CD4-positive, alpha-beta memory T cell (primary cell): ENCODE data around the gene SPCS2. TPM values are rescaled to one million over a fixed set of nuclear protein-coding genes. Genes with fewer than 3 reads are reported as not detected.

Experiments used
- CTCF ChIA-PET: fragments of 350-600 bp; sonication (Branson Sonifier 250); formaldehyde crosslinking; loops from one replicate; lab custom pipeline; 2021; ENCODE audit warnings: inconsistent platforms; ENCODE audit not compliant: partially characterized antibody; lab: Charles Lee
- POLR2A ChIA-PET: fragments of 350-600 bp; sonication (Branson Sonifier 250); formaldehyde crosslinking; loops from one replicate; lab custom pipeline; 2021; ENCODE audit not compliant: partially characterized antibody; lab: Charles Lee
- DNase-seq, 5 donors: peaks; one replicate each; pipeline versions ENCODE4 v3.0.0 to v3.0.0-alpha.2; 2020 to 2022; ENCODE audit warnings: mixed read lengths in 1 of 5
- H3K27ac ChIP-seq: one replicate; pipeline ENCODE4 v1.7.0; 2013; ENCODE audit warnings: low read depth, low read length
- H3K27me3 ChIP-seq: 2 replicates; pipeline ENCODE4 v1.7.0; 2013; ENCODE audit warnings: mild to moderate bottlenecking, low read length, moderate library complexity; ENCODE audit not compliant: insufficient read depth
- H3K36me3 ChIP-seq: 2 replicates; pipeline ENCODE4 v1.7.0; 2013; ENCODE audit warnings: mild to moderate bottlenecking, low read length, moderate library complexity; ENCODE audit not compliant: insufficient read depth
- H3K4me1 ChIP-seq: 2 replicates; pipeline ENCODE4 v1.7.0; 2013; ENCODE audit warnings: mild to moderate bottlenecking, low read length, moderate library complexity; ENCODE audit not compliant: insufficient read depth
- H3K4me3 ChIP-seq, 2 donors: one replicate each; pipeline ENCODE4 v1.7.0; 2013; ENCODE audit warnings: low read length in 2 of 2, mild to moderate bottlenecking in 1 of 2
- H3K9me3 ChIP-seq, 2 donors: one replicate each; pipeline ENCODE4 v1.7.0; 2013; ENCODE audit warnings: low read length in 2 of 2, control low read depth in 1 of 2; ENCODE audit not compliant: control insufficient read depth in 1 of 2
- H3K27ac Mint-ChIP-seq, 7 donors: one replicate each; pipeline ENCODE4 v1.8.0; 2020 to 2021; ENCODE audit warnings: mixed read lengths in 7 of 7, mild to moderate bottlenecking in 6 of 7, inconsistent platforms in 3 of 7, moderate library complexity in 3 of 7
- H3K27me3 Mint-ChIP-seq, 2 donors: one replicate each; pipeline ENCODE4 v1.8.0; 2020 to 2021; ENCODE audit warnings: mixed read lengths in 2 of 2
- H3K36me3 Mint-ChIP-seq, 2 donors: one replicate each; pipeline ENCODE4 v1.8.0; 2020 to 2021; ENCODE audit warnings: mixed read lengths in 2 of 2, inconsistent platforms in 1 of 2, mild to moderate bottlenecking in 1 of 2
- H3K4me1 Mint-ChIP-seq, 4 donors: one replicate each; pipeline ENCODE4 v1.8.0; 2020 to 2021; ENCODE audit warnings: mixed read lengths in 4 of 4, mild to moderate bottlenecking in 1 of 4
- H3K4me3 Mint-ChIP-seq, 8 donors: one replicate each; pipeline ENCODE4 v1.8.0; 2020 to 2021; ENCODE audit warnings: mixed read lengths in 8 of 8, mild to moderate bottlenecking in 7 of 8, moderate library complexity in 6 of 8, inconsistent platforms in 3 of 8
- H3K9me3 Mint-ChIP-seq, 8 donors: one replicate each; pipeline ENCODE4 v1.8.0; 2020 to 2021; ENCODE audit warnings: mixed read lengths in 8 of 8, mild to moderate bottlenecking in 5 of 8, inconsistent platforms in 3 of 8, moderate library complexity in 1 of 8
- intact Hi-C: fragments of 100-400 bp; cut with micrococcal nuclease; formaldehyde crosslinking; loops from one replicate; pipeline ENCODE4 v1.15.1; 2023
- polyA plus RNA-seq, 2 donors: library from polyadenylated mRNA; unstranded; fragments of 300-500 nt; fragmentation: Illumina TruSeq; gene quantifications; one replicate each; pipeline ENCODE4 v1.2.3, GENCODE V29; 2021
- total RNA-seq, 2 experiments: library from RNA; stranded (reverse); gene quantifications; one replicate each; pipeline ENCODE4 v1.2.3, GENCODE V29; 2021

SPCS2 gene
- total and polyA plus RNA-seq, 4 experiments from 2014 or later = 145 to 272 (median 195) TPM

DNA sequence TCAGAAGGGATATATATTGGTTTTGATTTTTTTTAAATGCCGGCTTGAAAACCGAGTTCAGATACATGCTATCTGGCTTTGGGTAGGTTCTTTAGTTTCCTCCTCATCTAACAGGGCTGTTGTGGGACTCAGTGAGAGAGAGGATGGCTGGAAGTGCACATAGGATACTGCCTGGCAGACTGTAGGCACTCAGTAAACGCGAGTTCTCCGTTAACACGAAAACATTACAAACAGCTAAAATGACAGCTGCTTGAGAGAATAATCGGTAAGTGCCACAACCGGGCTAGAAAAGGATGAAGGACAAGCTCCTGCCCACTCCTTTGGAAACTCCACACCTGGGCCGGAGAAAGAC is 544 bp upstream of the SPCS2 start:
- peak overlapping the region; percentile 89 for H3K27ac ChIP-seq
- DNase-seq = no peak
- H3K9me3 ChIP-seq = no peaks in the 10 kb centered on the region
- peaks cover 34 to 53% (median 50%) of the 10 kb centered on the region in 4 donors for H3K4me1 Mint-ChIP-seq
- H3K27me3 Mint-ChIP-seq = no peaks in the 10 kb centered on the region
- peaks cover 3% of the 10 kb centered on the region for H3K36me3 ChIP-seq
- H3K36me3 Mint-ChIP-seq = peaks cover 7 to 38% of the 10 kb centered on the region in 2 donors
- peak overlapping the region; percentile 93 to 100 (median 98) for H3K4me3 Mint-ChIP-seq
- peak overlapping the region; percentile 77 to 78 for H3K4me3 ChIP-seq
- POLR2A ChIA-PET = interaction anchor here (1.0 to 3.8 kb wide), 9 partner anchors 9 to 451 kb away, joined by 4 to 25 read pairs (median 5); partner anchors contain the start of genes NEU3 and RNF169
- peaks cover 47% of the 10 kb centered on the region for H3K4me1 ChIP-seq
- intact Hi-C loops = loop anchor here (10.0 kb wide), 1 partner anchor 554 kb away; the partner anchor contains the start of gene PGM2L1
- CTCF ChIA-PET = interaction anchor here (1.4 kb wide), 2 partner anchors 14 to 16 kb away, joined by 3 to 4 read pairs; no protein-coding TSS in a partner anchor
- H3K9me3 Mint-ChIP-seq = peaks cover 0 to 4% (median 0%) of the 10 kb centered on the region in 8 donors
- H3K27me3 ChIP-seq = no peaks in the 10 kb centered on the region
- peak overlapping the region; percentile 93 to 100 (median 96) for H3K27ac Mint-ChIP-seq

DNA sequence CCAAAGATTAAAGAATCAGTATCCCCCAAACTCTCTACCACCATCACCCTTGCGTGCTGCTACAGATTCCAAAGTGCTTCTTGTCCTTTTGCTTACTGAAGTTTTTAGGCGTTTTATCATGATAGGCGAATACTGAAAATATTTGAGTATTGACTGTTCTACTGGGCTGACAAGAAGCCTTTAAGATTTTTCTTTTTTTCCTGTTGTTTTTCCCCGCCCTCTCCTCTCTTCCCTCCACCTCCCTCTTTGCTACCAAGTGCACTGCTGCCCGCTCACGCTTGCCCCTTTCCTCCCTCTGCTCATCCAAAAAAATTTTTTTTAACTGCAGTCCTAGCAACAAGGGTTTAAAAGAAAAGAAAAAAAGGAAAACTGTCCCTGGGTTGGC is 679 bp downstream of the SPCS2 start:
- Mint-ChIP-seq H3K9me3 (peaks cover 0 to 4% (median 0%) of the 10 kb centered on the region in 8 donors), H3K27me3 (no peaks in the 10 kb centered on the region), H3K4me1 (peaks cover 43 to 62% (median 57%) of the 10 kb centered on the region in 4 donors), H3K27ac (peak overlapping the region; percentile 93 to 100 (median 96)), H3K36me3 (peaks cover 9 to 47% of the 10 kb centered on the region in 2 donors), H3K4me3 (peak overlapping the region; percentile 93 to 100 (median 98))
- Histone ChIP-seq H3K9me3 (no peaks in the 10 kb centered on the region), H3K4me3 (peak overlapping the region; percentile 78 to 100), H3K36me3 (peaks cover 3% of the 10 kb centered on the region), H3K4me1 (peaks cover 58% of the 10 kb centered on the region), H3K27ac (peak overlapping the region; percentile 89), H3K27me3 (no peaks in the 10 kb centered on the region)
- CTCF ChIA-PET = no interaction called here
- POLR2A ChIA-PET = interaction anchor here (1.0 to 3.8 kb wide), 2 partner anchors 39 to 201 kb away, joined by 4 to 25 read pairs; partner anchors contain the start of genes NEU3 and RNF169
- intact Hi-C loops = loop anchor here (1.0 to 10.0 kb wide), 4 partner anchors 39 to 555 kb away; partner anchors contain the start of genes NEU3, PGM2L1 and RPS3
- DNase-seq = no peak

GRCh38 chr11:74950374-74950969 is 1.4 kb downstream of the SPCS2 start:
- peak overlapping the region; percentile 89 for H3K27ac ChIP-seq
- no peak for DNase-seq
- H3K27me3 Mint-ChIP-seq = no peaks in the 10 kb centered on the region
- intact Hi-C loops = no loop called here
- H3K27me3 ChIP-seq = no peaks in the 10 kb centered on the region
- H3K36me3 Mint-ChIP-seq = peaks cover 9 to 50% of the 10 kb centered on the region in 2 donors
- peak overlapping the region; percentile 78 to 100 for H3K4me3 ChIP-seq
- POLR2A ChIA-PET = interaction anchor here (3.8 kb wide), 1 partner anchor 39 kb away, joined by 25 read pairs; the partner anchor contains the start of gene NEU3
- peak overlapping the region; percentile 93 to 100 (median 96) for H3K27ac Mint-ChIP-seq
- peaks cover 65% of the 10 kb centered on the region for H3K4me1 ChIP-seq
- peaks cover 47 to 69% (median 61%) of the 10 kb centered on the region in 4 donors for H3K4me1 Mint-ChIP-seq
- no peaks in the 10 kb centered on the region for H3K9me3 ChIP-seq
- CTCF ChIA-PET = no interaction called here
- peaks cover 3% of the 10 kb centered on the region for H3K36me3 ChIP-seq
- peak overlapping the region; percentile 93 to 100 (median 98) for H3K4me3 Mint-ChIP-seq
- H3K9me3 Mint-ChIP-seq = peaks cover 0 to 4% (median 0%) of the 10 kb centered on the region in 8 donors

DNA sequence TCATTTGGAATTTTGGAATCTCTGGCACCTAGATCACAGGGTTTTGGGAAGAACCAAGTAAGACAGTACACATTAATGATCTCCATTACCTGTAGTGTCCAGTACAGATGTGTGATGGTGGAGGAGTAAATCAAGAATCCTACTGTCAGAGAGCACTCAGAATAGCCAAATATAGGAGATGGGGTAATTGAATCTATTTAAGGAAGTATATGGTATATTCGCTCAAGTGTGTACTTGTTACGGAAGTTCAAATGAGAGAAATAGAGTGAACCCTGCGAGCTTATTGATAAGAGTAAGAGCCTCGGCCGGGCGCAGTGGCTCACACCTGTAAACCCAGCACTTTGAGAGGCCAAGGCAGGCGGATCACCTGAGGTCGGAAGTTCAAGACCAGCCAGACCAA is 2.2 kb downstream of the SPCS2 start:
- peaks cover 3% of the 10 kb centered on the region for H3K36me3 ChIP-seq
- intact Hi-C loops = no loop called here
- ChIA-PET CTCF (no interaction called here), POLR2A (interaction anchor here (3.8 kb wide), 1 partner anchor 38 kb away, joined by 25 read pairs; the partner anchor contains the start of gene NEU3)
- H3K9me3 ChIP-seq = no peaks in the 10 kb centered on the region
- Mint-ChIP-seq H3K27me3 (no peaks in the 10 kb centered on the region), H3K4me1 (peaks cover 52 to 75% (median 63%) of the 10 kb centered on the region in 4 donors), H3K4me3 (peak overlapping the region; percentile 2 to 100 (median 98)), H3K9me3 (peaks cover 0 to 4% (median 0%) of the 10 kb centered on the region in 8 donors), H3K27ac (peak overlapping the region in 4 of 7 donors; percentile 6 to 93 (median 38)), H3K36me3 (peaks cover 15 to 52% of the 10 kb centered on the region in 2 donors)
- H3K4me1 ChIP-seq = peaks cover 69% of the 10 kb centered on the region
- no peak for DNase-seq
- H3K27ac ChIP-seq = no peak overlapping the region
- H3K4me3 ChIP-seq = no peak overlapping the region
- no peaks in the 10 kb centered on the region for H3K27me3 ChIP-seq

- Mint-ChIP-seq H3K9me3 (peaks cover 0 to 4% (median 0%) of the 10 kb centered on the region in 8 donors), H3K36me3 (peaks cover 25 to 63% of the 10 kb centered on the region in 2 donors), H3K27me3 (no peaks in the 10 kb centered on the region), H3K4me1 (peaks cover 61 to 90% (median 70%) of the 10 kb centered on the region in 4 donors), H3K27ac (peak overlapping the region in 1 of 7 donors; percentile 16), H3K4me3 (peak overlapping the region in 2 of 8 donors; percentile 13 to 35)
- ChIA-PET CTCF (interaction anchor here (1.9 kb wide), 1 partner anchor 23 kb away, joined by 7 read pairs; no protein-coding TSS in a partner anchor), POLR2A (interaction anchor here (0.8 kb wide), 1 partner anchor 30 kb away, joined by 3 read pairs; no protein-coding TSS in a partner anchor)
- DNase-seq = no peak
- Histone ChIP-seq H3K27me3 (no peaks in the 10 kb centered on the region), H3K27ac (no peak overlapping the region), H3K4me1 (peaks cover 82% of the 10 kb centered on the region), H3K4me3 (no peak overlapping the region), H3K36me3 (peaks cover 3% of the 10 kb centered on the region), H3K9me3 (no peaks in the 10 kb centered on the region)
- intact Hi-C loops = no loop called here
These were observed 3.7 kb downstream of the SPCS2 start for GRCh38 chr11:74952752-74953151.

- no peak for DNase-seq
- no peak overlapping the region for H3K27ac ChIP-seq
- peaks cover 0 to 4% (median 0%) of the 10 kb centered on the region in 8 donors for H3K9me3 Mint-ChIP-seq
- H3K4me1 ChIP-seq = peaks cover 82% of the 10 kb centered on the region
- H3K27me3 Mint-ChIP-seq = no peaks in the 10 kb centered on the region
- no peaks in the 10 kb centered on the region for H3K9me3 ChIP-seq
- ChIA-PET POLR2A (interaction anchor here (0.8 kb wide), 1 partner anchor 30 kb away, joined by 3 read pairs; no protein-coding TSS in a partner anchor), CTCF (interaction anchor here (1.9 kb wide), 1 partner anchor 23 kb away, joined by 7 read pairs; no protein-coding TSS in a partner anchor)
- peaks cover 60 to 94% (median 75%) of the 10 kb centered on the region in 4 donors for H3K4me1 Mint-ChIP-seq
- H3K36me3 ChIP-seq = peaks cover 3% of the 10 kb centered on the region
- H3K27me3 ChIP-seq = no peaks in the 10 kb centered on the region
- peak overlapping the region in 2 of 7 donors; percentile 48 to 53 for H3K27ac Mint-ChIP-seq
- intact Hi-C loops = no loop called here
- peaks cover 25 to 63% of the 10 kb centered on the region in 2 donors for H3K36me3 Mint-ChIP-seq
- H3K4me3 Mint-ChIP-seq = peak overlapping the region in 2 of 8 donors; percentile 22 to 29
- no peak overlapping the region for H3K4me3 ChIP-seq
These were observed 4.4 kb downstream of the SPCS2 start for GRCh38 chr11:74953451-74953850.

- Mint-ChIP-seq H3K9me3 (no peaks in the 10 kb centered on the region), H3K27me3 (no peaks in the 10 kb centered on the region), H3K4me1 (peaks cover 61 to 94% (median 78%) of the 10 kb centered on the region in 4 donors), H3K27ac (peak overlapping the region in 2 of 7 donors; percentile 6 to 29), H3K36me3 (peaks cover 29 to 57% of the 10 kb centered on the region in 2 donors), H3K4me3 (no peak overlapping the region)
- Histone ChIP-seq H3K27me3 (no peaks in the 10 kb centered on the region), H3K27ac (no peak overlapping the region), H3K4me3 (no peak overlapping the region), H3K4me1 (peaks cover 87% of the 10 kb centered on the region), H3K9me3 (no peaks in the 10 kb centered on the region), H3K36me3 (peaks cover 3% of the 10 kb centered on the region)
- no peak for DNase-seq
- intact Hi-C loops = no loop called here
- ChIA-PET CTCF (interaction anchor here (1.9 kb wide), 1 partner anchor 24 kb away, joined by 7 read pairs; no protein-coding TSS in a partner anchor), POLR2A (no interaction called here)
These were observed 5.1 kb downstream of the SPCS2 start for GRCh38 chr11:74954199-74954598.
